NOMO-1 treated with DMSO at 0.1 percent for 48 hours (cell line): Measurements from ENCODE around the gene CNST.

Source experiments
- DNase-seq: peaks from one replicate; lab custom pipeline; 2025; ENCODE audit not compliant: unreplicated experiment; lab: John Stamatoyannopoulos, UW

Gene CNST, protein sequence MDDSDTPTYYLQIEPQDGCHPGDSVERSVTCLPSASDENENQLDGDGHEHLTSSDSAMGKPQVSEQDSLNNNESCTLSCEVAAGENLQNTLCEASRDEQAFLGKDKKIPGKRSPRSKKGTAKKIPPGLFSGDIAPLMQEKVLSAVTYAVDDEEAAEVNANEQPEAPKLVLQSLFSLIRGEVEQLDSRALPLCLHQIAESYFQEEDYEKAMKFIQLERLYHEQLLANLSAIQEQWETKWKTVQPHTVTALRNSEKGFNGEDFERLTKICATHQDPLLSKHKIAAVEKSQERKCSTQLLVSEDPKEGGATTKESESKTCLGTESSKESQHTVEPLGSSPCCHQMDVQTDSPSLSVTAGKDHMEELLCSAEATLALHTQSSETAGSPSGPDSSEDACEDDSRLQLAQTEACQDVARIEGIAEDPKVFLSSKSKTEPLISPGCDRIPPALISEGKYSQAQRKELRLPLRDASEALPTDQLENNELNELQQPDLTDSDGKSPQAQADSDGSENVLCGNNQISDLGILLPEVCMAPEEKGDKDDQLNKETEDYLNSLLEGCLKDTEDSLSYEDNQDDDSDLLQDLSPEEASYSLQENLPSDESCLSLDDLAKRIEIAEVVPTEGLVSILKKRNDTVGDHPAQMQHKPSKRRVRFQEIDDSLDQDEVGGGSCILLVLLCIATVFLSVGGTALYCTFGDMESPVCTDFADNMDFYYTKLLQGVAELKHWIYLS

DNA sequence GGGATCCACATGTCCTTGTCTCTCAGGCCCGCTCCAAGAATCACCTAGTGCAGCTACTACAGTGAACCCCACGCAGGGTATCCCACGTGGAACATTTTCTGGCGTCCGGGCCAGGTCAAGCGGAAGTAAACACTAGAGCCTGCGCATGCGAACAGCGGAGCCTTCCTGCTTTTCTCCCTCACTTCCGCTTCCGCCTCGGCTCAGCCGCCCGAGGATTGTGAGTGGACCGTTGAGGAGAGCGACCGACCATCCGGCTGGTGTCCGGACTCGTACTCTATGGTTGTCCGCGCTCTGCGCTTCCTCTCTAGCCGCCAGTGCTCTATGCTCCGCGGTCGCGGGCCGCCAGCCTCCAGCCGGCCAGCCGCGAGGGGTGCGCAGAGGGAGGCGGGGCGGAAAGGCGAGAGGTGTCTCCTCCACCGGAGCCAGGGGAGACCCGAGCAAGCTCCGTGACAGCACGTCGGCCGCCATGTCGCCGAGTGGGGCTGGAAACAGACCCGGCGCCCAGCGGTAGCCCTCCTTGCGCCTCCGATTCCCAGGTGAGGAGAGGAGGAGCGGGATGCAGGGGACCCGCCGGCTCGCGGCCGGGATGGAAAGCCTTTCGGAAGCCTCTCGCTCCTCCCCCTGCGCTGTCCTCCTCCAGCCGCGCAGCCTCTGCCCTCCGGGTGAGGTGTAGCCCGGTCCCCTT is at the start of gene CNST, which contains the start of gene TFB2M:
CNST (plus strand) TSS at position 329 of the 685 bp plus-strand sequence. CDS start 25,107 bp downstream, outside the sequence.
TFB2M (minus strand) TSS at position 134 of the 685 bp plus-strand sequence; CDS start at position 11, 123 bp downstream.
- peak; percentile 99 for DNase-seq

DNA sequence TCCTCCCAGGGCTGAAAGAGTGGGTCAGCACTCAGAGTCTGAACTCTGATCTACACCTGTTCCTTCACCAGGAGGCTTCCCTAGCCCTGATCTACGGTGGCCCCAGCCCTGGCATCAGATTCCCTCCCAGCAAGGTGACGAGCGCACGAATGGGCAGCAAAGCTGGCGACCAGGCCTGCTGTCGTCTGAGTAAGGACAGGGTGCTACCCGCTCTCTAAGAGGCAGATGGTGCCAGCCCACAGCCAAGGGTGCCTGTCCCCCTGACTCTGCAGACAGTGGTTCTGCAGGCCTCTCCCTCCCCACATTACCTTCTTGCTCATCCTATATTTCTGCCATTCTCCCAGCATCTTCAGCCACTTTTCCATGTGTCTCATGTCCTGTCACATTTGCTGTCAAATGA is 48.9 kb upstream of the CNST start:
- no peak for DNase-seq

DNA sequence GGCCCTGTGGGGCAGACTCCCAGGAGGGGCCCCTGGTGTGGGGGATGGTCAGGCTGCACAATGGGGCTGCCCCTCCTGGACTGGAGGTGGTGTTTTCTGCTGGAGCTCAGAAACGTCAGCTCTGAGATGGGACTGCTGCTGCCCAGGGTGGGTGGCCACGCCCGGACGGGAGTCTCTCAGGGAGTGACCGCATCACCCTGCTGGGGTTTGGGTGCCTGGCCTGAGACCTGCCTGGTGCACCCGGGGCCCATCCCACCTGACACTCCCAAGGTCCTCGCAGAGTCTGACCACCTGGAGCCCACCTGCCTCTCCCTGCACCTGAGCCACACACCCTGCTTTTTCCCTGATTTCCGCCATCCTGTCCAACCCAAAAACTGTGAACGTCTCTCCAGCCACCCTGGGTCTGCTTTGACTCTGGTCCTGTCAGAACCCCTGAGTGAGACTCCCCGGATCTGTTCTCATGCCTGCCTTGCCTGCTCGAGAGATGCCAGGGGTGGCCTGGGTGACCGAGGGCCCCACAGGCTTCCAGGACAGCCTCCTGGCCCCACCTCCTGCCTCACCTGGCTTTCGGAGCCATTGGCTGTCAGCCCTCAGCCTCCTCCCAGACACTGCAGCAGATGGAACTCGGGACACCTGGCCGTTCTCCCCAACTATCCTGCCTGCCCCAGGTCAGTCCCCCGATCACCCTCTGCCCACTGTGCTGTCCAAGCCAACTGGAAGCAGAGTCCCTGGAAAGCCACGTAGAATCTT is 47.6 kb upstream of the CNST start:
- DNase-seq: no peak

DNA sequence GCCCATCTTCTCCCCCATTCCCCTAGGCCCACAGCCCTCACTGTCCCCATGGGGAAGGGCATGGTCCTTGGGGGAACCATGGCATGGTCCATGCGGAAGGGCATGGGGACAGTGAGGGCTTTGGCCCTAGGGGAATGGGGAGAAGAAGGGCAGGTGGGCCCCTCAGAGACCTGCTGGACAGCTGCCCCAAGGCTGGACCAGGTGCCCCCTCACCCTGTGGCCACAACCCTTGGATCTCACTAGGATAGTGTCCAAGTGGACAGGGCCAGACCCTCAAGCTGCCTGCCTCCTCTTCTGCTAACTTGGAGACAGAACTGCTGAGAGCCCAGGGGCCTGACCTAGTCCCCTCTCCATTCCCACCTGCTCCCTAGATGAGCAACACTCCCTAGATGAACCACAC is 46.7 kb upstream of the CNST start:
- no peak for DNase-seq

DNA sequence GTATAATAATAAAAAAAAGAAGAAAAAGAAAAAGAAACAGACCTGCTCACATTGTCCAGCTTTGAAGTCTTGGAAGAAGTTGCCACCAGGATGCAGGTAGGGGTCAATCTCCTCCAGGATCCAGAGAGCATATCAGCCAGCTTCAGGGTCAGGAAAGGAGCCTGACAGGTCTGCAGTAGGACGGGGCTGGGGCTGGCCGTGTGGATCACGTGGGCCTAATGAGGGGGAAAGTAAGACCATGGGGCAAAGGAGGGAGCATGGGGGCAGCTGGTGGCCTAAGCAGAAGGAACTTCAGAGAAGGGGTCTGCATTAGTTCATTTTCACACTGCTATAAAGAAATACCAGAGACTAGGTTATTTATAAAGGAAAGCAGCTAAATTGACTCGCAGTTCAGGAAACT is 39.9 kb upstream of the CNST start:
- no peak for DNase-seq

DNA sequence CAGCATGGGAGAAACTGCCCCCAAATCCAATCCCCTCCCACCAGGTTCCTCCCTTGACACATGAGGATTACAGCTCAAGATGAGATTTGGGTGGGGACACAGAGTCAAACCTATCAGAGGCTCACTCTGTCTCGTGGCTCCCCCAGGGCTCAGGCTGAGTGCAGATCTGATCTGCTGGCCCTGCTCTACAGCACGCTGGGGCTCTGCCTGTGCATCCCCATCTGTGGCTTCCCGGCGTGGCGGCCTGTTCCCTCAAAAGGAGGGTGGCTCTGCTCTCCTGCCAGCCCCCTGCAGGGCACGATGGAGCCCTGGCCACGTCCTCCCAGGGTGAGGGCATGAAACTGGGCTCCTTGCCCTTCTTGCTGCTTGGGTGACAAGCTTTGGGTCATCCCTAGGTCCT is 39.3 kb upstream of the CNST start:
- DNase-seq: no peak

DNA sequence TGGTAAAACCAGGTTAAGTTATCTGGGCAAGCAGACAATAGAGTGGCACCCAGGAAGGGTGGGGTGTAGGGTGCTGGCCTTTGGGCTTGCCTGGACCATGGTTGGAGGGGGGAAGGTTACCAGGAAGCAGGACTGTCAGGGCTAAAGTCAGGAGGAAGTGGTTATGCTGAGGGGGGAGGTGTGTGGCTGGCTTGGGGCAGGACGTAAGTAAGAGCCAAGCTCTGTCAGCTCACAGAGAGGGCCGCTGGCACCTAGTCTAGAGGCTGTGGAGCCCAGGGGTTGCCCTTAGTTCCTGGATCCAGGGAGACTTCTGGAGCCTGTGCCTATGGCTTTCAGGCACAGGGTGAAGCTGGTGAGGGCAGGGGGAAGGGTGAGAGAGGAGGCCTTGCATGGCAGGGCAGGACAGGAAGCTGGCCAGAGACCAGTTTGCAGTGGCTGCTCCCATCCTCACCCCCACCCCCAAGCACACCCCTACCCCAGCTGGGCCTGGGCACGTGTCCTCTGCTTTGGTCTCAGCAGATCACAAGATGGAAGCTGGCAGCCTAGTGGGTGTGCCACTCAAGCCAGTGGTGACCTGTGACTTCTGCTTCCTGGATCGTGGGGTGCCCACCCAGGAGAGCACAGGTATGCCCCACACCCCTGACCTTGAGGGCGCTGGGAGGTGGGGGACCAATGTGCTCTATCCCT is 38.7 kb upstream of the CNST start:
- peak; percentile 41 for DNase-seq

DNA sequence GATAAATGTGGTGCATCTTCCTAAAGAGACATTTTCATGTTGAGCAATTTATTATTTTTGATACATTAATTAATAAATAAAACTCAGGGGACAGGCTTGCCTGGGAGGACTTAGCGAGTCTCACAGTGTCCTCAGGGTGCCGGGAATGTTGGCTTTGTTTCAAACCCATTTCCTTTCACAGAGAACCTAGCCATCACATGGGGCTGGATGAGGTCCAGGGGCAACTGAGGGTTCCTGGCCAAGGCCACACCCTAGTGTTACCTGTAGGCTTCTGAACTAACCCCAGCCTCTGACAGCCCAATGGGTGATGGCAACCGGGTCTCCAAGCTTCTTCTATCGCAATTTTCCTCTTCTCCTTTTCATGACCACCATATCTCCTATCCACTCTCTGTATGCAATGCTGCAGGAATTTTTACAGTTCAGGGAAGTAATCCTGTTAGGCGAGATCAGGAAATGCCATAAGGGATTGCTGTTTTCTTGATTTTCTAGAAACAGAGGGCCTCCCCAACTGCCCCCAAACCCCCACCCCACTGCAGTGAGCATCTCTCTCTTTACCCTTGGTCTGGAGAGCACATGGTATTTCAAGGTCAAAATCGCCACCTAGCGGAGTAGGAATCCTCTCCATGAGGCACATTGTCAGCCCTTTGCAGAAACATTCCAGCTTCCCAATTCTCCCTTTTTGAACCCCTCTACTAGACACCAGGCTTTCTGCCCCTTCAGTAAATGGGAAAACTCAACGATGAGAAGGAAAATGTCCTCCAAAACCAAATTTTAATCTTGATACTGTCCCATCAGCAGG is 37.1 kb upstream of the CNST start:
- no peak for DNase-seq

DNA sequence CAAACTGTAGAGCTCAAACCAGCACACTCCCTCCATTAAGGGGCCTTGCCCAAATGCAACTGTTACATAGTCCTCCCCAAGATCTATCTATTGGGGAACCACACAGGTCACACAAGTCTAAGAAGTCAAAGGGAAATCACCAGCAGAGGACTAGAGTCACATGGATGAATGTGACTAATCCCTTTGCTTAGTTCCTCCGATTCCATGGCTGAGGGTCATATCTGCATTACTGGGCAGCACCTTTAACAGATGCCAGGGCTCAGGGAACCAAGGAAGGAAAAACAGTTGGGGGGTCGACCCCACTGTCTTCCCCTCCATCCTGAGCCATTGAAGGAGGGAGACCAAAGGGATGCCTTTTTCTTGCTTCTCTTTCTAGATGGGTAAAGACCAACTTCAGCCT is 35.8 kb upstream of the CNST start:
- DNase-seq: no peak

DNA sequence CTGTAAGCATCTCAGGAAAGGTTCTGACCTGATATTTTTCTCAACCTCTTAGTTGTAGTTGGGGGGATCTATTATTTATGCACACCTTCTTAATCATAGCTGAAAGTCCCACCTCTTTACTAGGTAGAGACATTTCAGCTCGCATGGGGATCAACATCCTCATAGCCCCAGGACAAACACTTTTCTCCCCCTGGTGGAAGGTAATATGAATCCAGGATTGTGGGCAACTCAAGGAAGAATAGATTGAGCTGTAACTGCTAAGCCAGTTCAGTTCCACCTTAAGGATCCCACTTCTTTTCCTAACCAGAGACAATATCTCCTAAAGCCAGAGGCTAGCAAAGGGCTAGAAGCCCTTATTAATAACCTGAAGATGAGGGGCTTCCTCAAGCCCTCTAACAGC is 33.7 kb upstream of the CNST start:
- DNase-seq: no peak

DNA sequence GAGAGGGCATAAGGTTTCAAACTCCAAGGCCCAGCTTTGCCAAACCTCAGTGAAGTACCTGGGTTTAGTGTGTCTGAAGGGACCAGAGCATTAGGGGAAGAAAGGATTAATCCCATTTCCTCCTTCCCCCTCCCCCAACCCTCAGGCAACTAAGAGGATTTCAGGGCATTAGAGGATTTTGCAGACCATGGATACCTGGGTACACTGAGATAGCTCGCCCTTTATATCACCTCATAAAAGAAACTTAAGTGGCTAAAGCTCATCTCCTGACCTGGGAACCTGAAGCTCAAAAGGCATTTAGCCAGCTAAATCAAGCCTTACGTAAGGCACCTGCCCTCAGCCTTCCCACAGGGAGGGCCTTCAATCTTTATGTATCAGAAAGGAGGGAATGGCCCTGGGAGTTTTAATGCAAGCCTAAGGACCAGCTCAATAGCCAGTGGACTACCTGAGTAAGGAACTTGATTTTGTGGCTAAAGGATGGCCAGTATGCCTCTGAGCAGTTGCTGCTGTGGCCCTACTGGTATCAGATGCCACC is 32.8 kb upstream of the CNST start:
- DNase-seq: no peak

DNA sequence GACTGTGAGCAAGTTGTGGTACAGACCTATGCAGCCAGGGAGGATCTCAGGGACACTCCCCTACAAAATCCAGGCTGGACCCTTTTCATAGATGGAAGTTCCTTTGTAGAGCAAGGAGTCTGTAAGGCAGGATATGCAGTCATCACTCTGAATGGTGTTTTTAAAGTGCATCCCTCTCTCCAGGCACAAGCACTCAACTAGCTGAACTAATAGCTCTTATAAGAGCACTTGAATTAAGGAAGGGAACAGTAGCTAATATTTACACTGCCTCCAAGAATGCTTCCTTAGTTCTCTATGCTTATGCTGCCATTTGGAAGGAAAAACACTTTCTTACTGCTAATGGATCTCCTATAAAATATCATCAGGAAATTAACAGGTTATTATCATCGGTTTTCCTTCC is 32.1 kb upstream of the CNST start:
- no peak for DNase-seq

DNA sequence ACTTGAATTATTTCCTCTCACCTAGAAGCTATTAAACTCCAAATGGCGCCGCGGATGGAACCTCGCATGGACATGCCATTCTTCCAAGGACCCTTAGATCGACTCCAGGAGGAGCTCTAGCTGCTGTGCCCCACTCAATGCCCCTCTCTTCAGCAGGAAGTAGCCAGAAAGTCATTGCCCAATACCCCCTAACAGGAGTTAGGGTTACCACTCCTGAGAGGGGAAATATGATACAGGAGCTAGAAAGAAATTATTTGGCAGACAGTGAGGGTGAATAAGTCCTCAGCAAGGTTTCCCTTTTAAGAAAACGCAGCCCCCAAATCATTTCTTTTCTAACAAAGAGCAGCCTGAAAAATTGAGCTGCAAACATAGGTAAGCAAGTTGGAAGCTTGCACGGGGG is 28.8 kb upstream of the CNST start:
- no peak for DNase-seq

DNA sequence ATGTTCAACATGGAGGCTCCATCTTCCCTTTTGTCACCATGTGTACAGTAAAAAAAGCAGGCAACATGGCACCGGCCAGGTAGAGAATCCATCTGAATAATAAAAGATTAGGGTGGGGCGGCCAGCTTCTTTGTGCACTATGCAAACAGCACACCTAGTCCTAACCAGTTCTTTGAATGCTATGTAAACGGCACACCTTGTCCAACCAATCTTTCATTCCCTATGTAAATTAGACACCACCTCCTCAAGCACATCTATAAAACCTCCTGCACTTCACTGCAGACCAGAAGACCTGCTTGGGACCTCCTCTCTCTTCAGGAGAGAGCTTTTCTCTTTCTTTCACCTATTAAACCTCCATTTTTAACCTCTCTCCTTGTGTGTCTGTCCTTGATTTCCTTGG is 28.4 kb upstream of the CNST start:
- DNase-seq: no peak

DNA sequence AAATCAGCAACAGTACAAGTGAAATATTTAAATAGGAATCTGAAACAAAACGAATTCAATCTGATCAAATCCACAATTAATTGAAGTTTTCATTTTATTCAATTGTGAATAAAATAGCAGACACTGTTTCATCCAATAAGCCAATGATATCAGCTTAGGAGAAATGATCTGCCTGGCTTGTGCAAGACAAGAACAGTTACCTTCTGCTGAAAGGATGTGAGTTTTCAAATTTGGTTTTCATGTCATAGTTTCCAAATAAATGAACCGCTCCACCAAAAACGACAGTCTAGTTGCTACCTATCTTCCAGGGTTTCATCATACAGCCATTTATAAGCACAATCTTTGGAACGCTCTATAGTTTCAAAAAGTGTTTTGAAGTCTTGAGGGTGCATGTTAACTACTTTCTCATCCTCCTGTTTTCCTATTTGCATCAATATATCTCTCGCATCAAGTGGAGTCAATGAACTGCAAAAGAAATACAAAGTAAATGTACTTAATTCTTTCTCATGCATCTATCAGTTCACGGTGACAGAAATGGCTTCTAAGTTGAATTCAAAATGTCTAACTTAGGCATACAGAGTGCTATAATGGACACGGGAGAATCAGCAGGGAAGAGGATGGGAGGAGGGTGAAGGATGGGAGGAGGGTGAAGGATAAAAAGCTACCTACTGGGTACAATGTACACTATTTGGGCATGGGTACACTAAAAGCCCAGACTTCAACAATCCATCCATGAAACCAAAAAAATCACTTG is 25.3 kb upstream of the CNST start:
- DNase-seq: no peak

DNA sequence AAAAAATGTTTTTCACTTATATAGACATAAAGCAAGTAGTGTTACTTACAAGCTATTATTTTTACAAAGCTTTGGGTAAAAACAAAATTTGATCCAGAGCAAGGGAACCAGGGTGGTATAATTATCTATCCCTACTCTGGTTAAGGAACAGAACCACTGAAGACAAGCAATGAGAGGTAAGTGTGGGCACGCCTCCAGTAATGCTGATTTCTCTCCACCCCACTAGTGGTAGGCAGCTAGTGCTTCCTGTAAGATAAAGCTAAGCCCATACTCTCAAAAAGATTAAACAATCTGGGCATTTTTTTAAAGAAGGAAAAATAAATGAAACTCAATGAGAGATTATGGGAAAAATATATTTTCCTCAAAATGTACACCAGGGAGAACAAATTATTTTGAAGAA is 22.3 kb upstream of the CNST start:
- DNase-seq: no peak

DNA sequence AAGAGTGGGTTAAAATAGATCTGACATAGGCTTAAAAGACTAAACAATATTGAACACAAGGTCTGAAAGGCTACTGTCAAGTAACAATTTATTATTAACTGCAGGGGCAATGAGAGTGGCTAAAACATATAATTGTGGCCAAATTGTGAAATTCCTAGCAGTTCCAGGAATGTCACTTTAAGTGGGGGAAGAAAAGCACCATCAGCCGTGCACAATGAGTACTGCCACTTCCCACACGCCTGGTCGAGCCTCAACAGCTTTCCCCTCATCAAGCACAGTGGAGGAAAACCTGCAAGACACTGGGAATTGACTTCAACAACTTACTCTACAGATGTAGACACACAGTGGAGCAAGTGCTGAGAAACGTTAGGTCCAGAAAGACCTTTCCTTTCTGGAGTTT is 16.6 kb upstream of the CNST start:
- no peak for DNase-seq

DNA sequence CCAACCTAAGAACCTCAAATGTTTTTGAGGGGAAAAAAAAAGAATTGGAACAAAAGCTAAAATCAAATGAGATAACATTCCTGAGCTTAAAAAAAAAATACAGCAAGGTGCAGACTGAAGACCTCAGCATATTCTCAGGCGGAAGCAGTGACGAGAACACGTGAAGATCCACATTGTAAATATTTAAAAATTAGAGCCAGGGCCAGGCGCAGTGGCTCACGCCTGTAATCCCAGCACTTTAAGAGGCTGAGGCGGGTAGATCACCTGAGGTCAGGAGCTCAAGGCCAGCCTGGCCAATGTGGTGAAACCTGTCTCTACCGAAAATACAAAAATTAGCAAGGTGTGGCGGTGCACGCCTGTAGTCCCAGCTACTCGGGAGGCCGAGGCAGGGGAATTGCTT is 15.9 kb upstream of the CNST start:
- no peak for DNase-seq

DNA sequence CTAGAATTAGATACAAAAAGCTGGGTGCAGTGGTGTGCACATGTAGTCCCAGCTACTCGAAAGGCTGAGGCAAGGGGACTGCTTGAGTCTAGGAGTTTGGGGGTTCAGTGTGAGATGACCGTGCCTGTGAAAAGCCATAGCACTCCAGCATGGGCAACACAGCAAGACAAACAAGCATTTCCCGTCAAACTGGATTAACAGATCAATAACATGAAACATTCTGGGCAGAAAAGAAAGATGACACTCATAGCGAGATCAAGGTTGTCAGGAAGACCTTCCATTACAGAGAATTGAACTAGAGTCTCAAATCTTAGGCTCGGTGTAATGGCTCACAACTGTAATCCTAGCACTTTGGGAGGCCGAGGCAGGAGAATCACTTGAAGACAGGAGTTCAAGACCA is 14.1 kb upstream of the CNST start:
- DNase-seq: no peak
